Stomach (tissue), 9 donors: ENCODE data around the gene CD109. TPM values are rescaled to one million over a fixed set of nuclear protein-coding genes. Genes with fewer than 3 reads are reported as not detected.
"Not testable (repeated sequence)": the region's sequence is repeated elsewhere in the genome, so short reads cannot be mapped to it uniquely, and the experiment has no call there.

ENCODE experiments used
- DNase-seq, 2 donors: peaks; one replicate each; pipeline versions ENCODE4 v3.0.0 to v3.0.0-alpha.2; 2013 to 2019
- H3K27ac ChIP-seq, 5 donors: fragments of 200-600 bp in 4 of 5; sonication (generic) in 4 of 5; one replicate each; pipeline ENCODE4 v1.5.1; 2013 to 2019; ENCODE audit warnings: mild to moderate bottlenecking in 1 of 5, moderate library complexity in 1 of 5
- H3K27me3 ChIP-seq, 3 donors: fragments of 200-600 bp; sonication (generic); one replicate each; pipeline ENCODE4 v1.5.1; 2017 to 2019; ENCODE audit warnings: mixed run types in 1 of 3
- H3K36me3 ChIP-seq, 4 donors: fragments of 200-600 bp; sonication (generic); 1 replicate in 3 of 4; 2 replicates in 1 of 4; pipeline ENCODE4 v1.5.1; 2016 to 2019
- H3K4me1 ChIP-seq, 4 donors: fragments of 200-600 bp; sonication (generic); one replicate each; pipeline ENCODE4 v1.5.1; 2016 to 2019
- H3K4me3 ChIP-seq, 4 donors: fragments of 200-600 bp; sonication (generic) in 3 of 4; one replicate each; pipeline ENCODE4 v1.5.1; 2016 to 2019; ENCODE audit warnings: mild to moderate bottlenecking in 1 of 4
- H3K9me3 ChIP-seq, 4 donors: fragments of 200-600 bp; sonication (generic); one replicate each; pipeline ENCODE4 v1.5.1; 2016 to 2019
- EP300 ChIP-seq: sonication (generic); formaldehyde crosslinking; IDR thresholded peaks from one replicate; pipeline ENCODE4 v1.6.1; 2017; ENCODE audit warnings: antibody characterized with exemption
- POLR2A ChIP-seq, 4 donors: fragments of 450-650 bp; IDR thresholded peaks; one replicate each; pipeline ENCODE4 v1.6.1; 2016; ENCODE audit warnings: antibody characterized with exemption in 4 of 4, control low read depth in 2 of 4, mild to moderate bottlenecking in 1 of 4, moderate library complexity in 1 of 4
- POLR2AphosphoS5 ChIP-seq, 3 donors: sonication (generic); formaldehyde crosslinking; IDR thresholded peaks; one replicate each; pipeline ENCODE4 v1.6.1; 2016; ENCODE audit warnings: antibody characterized with exemption in 3 of 3
- WGBS, 5 donors: extraction: QIAGEN DNeasy Blood & Tissue Kit in 3 of 5; methylation state at CpG; one replicate each; pipeline versions ENCODE4 v1.1.5 to v1.1.7; 2013 to 2018; 5-methylcytosine and 5-hydroxymethylcytosine counted together
- intact Hi-C: fragments of 100-400 bp; cut with DNase I; formaldehyde crosslinking; loops from one replicate; pipeline ENCODE4 v1.15.1; 2023; ENCODE audit warnings: low total_unique reads
- polyA plus RNA-seq, 3 donors: library from polyadenylated mRNA; stranded (reverse); fragments of 200-250 nt; gene quantifications; one replicate each; pipeline ENCODE4 v1.2.3, GENCODE V29; 2013
- total RNA-seq, 5 donors: library from RNA; depleted of rRNA; stranded (reverse); fragments of >200 nt; gene quantifications; one replicate each; pipeline versions ENCODE4 v1.1.0 to v1.2.3, GENCODE V29; 2014 to 2016
- TF ChIP-seq, protein P1 (sequence below), 7 experiments: fragments of 450-650 bp in 4 of 7; fragments of 200-600 bp in 3 of 7; sonication (generic) in 3 of 7; IDR thresholded peaks; one replicate each; pipeline ENCODE4 v1.5.1; 2016 to 2019; ENCODE audit warnings: antibody characterized with exemption in 7 of 7, control low read depth in 2 of 7, mild to moderate bottlenecking in 1 of 7
- donor health status: healthy with polysubstance abuse.
- donor health status: Bipolar disorder and iron deficiency.
- donor health status: healthy.

CD109 gene
- total and polyA plus RNA-seq, 8 donors = 0.19 to 19.6 (median 1.2) TPM

DNA sequence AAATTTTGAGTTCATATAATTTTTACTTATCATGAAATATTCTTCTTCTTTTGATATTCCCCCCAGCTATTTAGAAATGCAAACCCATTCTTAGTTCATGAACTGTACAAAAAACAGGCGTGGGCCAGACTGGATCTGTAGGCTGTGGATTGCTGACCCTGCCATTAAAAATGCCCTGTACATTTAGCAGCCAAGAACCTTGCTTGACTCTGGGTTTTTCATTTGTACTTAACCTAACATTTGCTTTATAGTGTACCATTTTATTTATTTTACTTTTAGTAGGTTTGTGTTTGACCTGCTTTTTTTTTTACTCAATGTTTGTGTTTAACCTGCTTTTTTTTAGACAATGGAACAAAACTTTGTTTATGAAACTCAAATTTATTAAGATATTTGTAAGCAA is 14.9 kb downstream of the CD109 start:
- Histone ChIP-seq H3K27me3 (no peaks in the 10 kb centered on the region), H3K4me3 (no peak overlapping the region), H3K9me3 (no peaks in the 10 kb centered on the region), H3K36me3 (no peaks in the 10 kb centered on the region), H3K4me1 (peaks cover 0 to 30% (median 4%) of the 10 kb centered on the region in 4 donors), H3K27ac (no peak overlapping the region)
- 43 to 86% (median 57%) methylated on average over 1 of the region's 1 CpG for WGBS, 5 donors
- DNase-seq = no peak
- intact Hi-C loops = no loop called here
- TF ChIP-seq POLR2AphosphoS5 (IDR thresholded peaks at IDR 0.05) (no peak), EP300 (no peak), POLR2A (IDR thresholded peaks at IDR 0.05) (no peak)
- TF ChIP-seq, protein P1, sequence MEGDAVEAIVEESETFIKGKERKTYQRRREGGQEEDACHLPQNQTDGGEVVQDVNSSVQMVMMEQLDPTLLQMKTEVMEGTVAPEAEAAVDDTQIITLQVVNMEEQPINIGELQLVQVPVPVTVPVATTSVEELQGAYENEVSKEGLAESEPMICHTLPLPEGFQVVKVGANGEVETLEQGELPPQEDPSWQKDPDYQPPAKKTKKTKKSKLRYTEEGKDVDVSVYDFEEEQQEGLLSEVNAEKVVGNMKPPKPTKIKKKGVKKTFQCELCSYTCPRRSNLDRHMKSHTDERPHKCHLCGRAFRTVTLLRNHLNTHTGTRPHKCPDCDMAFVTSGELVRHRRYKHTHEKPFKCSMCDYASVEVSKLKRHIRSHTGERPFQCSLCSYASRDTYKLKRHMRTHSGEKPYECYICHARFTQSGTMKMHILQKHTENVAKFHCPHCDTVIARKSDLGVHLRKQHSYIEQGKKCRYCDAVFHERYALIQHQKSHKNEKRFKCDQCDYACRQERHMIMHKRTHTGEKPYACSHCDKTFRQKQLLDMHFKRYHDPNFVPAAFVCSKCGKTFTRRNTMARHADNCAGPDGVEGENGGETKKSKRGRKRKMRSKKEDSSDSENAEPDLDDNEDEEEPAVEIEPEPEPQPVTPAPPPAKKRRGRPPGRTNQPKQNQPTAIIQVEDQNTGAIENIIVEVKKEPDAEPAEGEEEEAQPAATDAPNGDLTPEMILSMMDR (IDR thresholded peaks at IDR 0.05) = no peak

DNA sequence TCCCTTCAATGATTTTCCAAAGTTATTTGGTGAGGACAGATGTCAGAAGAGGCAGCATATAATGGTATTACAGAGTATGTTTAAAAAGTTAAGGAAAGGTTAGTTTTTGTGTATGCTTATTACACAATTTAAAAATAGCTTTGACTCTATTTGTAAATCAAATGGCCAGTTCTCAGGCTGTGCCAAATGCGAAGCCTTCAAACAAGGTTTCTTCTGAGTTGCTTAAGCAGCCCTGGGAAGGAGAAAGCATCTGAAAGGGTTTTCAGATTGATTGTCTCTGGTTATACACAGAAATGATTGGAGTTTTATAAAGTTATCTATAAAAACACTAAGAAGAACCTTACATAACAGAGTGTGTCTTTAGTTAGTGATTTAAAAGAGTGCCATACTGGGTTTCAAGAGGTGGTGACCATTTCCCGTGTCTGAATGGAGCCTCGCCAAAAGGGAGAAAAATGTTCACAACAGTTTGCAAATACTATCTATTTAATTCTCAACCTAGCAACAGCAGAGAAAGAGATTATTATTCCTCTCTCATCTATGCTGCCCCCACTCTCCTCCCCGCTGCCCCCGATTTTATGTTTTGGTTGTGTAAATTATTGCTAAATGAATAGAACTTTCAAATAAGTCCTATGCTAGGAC is 16.7 kb downstream of the CD109 start:
- Histone ChIP-seq H3K4me1 (peaks cover 0 to 30% (median 4%) of the 10 kb centered on the region in 4 donors), H3K9me3 (no peaks in the 10 kb centered on the region), H3K27ac (peak overlapping the region in 2 of 5 donors; percentile 17 to 33), H3K4me3 (no peak overlapping the region), H3K27me3 (no peaks in the 10 kb centered on the region), H3K36me3 (no peaks in the 10 kb centered on the region)
- WGBS, 5 donors = 71 to 88% (median 80%) methylated on average over 5 of the region's 5 CpGs
- no peak for DNase-seq
- TF ChIP-seq, protein P1 (IDR thresholded peaks at IDR 0.05) = no peak
- no peak for TF ChIP-seq POLR2A (IDR thresholded peaks at IDR 0.05)
- TF ChIP-seq POLR2AphosphoS5 (IDR thresholded peaks at IDR 0.05) = no peak
- no peak for TF ChIP-seq EP300
- intact Hi-C loops = no loop called here

DNA sequence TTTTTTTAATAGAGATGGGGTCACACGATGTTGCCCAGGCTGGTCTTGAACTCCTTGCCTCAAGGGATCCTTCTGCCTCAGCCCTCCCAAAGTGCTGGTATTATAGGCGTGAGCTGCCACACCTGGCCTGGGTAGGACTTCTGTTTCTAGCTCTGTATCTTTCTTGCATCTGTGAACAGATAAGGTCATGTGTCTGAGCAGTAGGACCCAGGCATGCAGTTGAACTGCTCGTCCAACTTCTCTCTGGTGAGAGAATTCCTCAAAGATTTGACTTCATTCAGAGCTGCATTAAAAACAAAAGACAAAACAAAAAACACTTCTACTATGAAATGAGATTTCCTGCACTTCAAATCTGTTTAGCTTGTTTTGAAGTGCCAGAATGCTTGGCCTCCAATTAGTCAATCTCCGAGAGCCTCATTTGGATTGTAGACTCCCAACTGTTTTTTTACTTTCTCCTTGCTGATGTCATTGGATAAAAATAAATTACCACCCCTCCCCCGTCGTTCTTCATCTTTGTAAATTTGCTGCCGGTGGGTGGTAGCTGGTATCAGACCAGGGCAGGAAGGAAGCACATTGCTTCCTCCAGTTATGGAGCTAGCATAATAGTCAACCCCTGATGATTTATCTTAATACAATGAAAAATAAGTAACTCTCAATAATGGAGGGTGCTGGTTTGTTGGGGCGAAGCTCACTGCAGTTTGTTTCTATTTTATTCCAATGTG is 17.6 kb downstream of the CD109 start:
- Histone ChIP-seq H3K4me3 (no peak overlapping the region), H3K9me3 (no peaks in the 10 kb centered on the region), H3K27ac (peak overlapping the region in 4 of 5 donors; percentile 20 to 33 (median 28)), H3K36me3 (no peaks in the 10 kb centered on the region), H3K4me1 (peaks cover 0 to 30% (median 4%) of the 10 kb centered on the region in 4 donors), H3K27me3 (no peaks in the 10 kb centered on the region)
- TF ChIP-seq EP300 = no peak
- TF ChIP-seq POLR2A (IDR thresholded peaks at IDR 0.05) = no peak
- TF ChIP-seq, protein P1 (IDR thresholded peaks at IDR 0.05) = no peak
- TF ChIP-seq POLR2AphosphoS5 (IDR thresholded peaks at IDR 0.05) = no peak
- 54 to 65% (median 63%) methylated on average over 8 of the region's 8 CpGs for WGBS, 5 donors
- intact Hi-C loops = no loop called here
- peak in 1 of 2 donors; percentile 55 for DNase-seq

DNA sequence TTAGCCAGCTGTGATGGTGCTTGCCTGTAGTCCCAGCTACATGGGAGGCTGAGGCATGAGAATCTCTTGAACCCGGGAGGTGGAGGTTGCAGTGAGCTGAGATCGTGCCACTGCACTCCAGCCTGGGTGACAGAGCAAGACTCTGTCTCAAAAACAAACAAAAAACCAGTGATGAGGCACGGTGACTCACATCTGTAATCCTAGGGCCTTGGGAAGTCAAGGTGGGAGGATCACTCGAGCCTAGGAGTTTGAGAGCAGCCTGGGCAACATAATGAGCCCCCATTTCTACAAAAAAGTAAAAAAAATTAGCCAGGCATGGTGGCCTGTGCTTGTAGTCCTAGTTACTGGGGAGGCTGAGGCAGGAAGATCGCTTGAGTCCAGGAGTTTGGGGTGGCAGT is 19.1 kb downstream of the CD109 start:
- DNase-seq, H3K4me3 ChIP-seq, H3K9me3 ChIP-seq, H3K36me3 ChIP-seq, H3K27ac ChIP-seq, H3K27me3 ChIP-seq, intact Hi-C loops: not testable (repeated sequence)
- H3K4me1 ChIP-seq = peaks cover 0 to 30% (median 4%) of the 10 kb centered on the region in 4 donors
- WGBS, 5 donors = 75 to 87% (median 78%) methylated on average over 5 of the region's 5 CpGs

DNA sequence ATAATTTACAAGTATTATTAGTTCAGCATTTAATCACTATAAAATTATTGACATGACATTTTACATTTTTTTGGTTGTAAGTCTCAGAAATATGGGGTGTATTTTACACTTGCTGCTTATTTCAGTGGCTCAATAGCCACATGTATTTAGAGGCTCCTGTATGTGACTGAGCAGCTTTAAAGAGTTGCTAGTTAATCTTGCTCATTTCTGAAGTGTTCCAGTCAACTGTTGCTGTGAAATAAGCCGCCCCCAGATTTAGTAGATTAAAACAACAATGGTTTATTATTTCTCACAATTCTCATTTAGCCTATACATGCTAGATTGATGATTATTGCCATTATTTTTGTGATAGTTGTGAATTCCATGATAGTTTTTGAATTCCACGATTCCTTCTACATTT is 23.0 kb downstream of the CD109 start:
- H3K4me3 ChIP-seq = no peak overlapping the region
- H3K27me3 ChIP-seq = no peaks in the 10 kb centered on the region
- no peak for TF ChIP-seq POLR2AphosphoS5 (IDR thresholded peaks at IDR 0.05)
- no peaks in the 10 kb centered on the region for H3K36me3 ChIP-seq
- H3K4me1 ChIP-seq = peaks cover 0 to 5% (median 0%) of the 10 kb centered on the region in 4 donors
- H3K9me3 ChIP-seq = no peaks in the 10 kb centered on the region
- DNase-seq = no peak
- no peak overlapping the region for H3K27ac ChIP-seq
- intact Hi-C loops = no loop called here
- WGBS, 5 donors = 66 to 91% (median 77%) methylated on average over 2 of the region's 2 CpGs
